ENCODE data around the gene RPS6KA3. TPM values are rescaled to one million over a fixed set of nuclear protein-coding genes. Genes with fewer than 3 reads are reported as not detected.

Gene RPS6KA3
- total RNA-seq, 1 donor from 2014 or later, result 64.5 TPM

DNA sequence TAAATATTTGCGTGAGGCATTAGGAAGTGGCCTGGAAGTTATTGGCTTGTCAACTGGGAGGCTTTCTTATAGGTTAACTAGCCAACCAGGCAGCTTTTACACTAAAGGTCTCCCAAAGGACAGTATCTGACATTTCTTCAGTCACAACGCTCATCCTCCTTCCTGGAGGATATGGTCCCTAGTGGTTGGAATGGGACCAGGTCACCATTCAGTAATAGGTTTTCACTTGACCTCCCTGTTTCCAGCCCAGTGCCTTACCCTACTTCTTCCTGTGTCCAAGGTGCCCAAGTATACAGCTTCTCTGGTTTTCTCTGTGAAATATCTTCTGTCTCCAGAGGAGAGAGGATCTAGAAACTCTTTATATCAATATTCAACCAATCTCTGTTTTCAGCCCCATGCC lies 38.5 kb downstream of the RPS6KA3 start:
- TF ChIP-seq, protein P1, sequence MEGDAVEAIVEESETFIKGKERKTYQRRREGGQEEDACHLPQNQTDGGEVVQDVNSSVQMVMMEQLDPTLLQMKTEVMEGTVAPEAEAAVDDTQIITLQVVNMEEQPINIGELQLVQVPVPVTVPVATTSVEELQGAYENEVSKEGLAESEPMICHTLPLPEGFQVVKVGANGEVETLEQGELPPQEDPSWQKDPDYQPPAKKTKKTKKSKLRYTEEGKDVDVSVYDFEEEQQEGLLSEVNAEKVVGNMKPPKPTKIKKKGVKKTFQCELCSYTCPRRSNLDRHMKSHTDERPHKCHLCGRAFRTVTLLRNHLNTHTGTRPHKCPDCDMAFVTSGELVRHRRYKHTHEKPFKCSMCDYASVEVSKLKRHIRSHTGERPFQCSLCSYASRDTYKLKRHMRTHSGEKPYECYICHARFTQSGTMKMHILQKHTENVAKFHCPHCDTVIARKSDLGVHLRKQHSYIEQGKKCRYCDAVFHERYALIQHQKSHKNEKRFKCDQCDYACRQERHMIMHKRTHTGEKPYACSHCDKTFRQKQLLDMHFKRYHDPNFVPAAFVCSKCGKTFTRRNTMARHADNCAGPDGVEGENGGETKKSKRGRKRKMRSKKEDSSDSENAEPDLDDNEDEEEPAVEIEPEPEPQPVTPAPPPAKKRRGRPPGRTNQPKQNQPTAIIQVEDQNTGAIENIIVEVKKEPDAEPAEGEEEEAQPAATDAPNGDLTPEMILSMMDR (IDR thresholded peaks at IDR 0.05), result no peak
- Histone ChIP-seq H3K36me3 (peaks cover 13% of the 10 kb centered on the region), H3K4me1 (peaks cover 5% of the 10 kb centered on the region), H3K27ac (no peak overlapping the region), H3K9me3 (no peaks in the 10 kb centered on the region), H3K27me3 (ENCODE audit: low read depth) (no peaks in the 10 kb centered on the region), H3K4me3 (no peak overlapping the region)
- ATAC-seq, result no peak
- DNase-seq, result no peak
- intact Hi-C loops (cut with DNase I), result no loop called here

DNA sequence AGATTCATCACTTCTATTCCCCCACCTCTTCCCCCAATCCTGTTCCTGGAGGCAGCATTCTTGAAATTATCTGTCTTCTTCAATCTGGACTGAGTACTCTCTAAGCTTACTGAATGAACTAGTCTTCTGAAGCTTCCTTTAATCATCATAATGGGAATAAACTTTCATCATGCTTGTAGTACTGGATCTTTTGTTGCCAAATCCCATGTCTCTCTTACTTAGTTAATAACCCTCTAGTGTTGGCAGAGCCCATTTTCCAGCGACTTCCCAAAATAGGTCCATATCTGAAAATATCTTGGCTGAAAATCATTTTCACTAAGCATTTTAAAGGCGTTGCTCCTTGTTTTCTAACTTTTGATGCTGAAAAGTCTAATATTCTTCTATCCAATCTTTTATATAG lies 39.6 kb downstream of the RPS6KA3 start:
- H3K4me3 ChIP-seq, result no peak overlapping the region
- H3K36me3 ChIP-seq, result peaks cover 10% of the 10 kb centered on the region
- H3K9me3 ChIP-seq, result no peaks in the 10 kb centered on the region
- DNase-seq (no peak), ATAC-seq (no peak)
- TF ChIP-seq, protein P1 (IDR thresholded peaks at IDR 0.05), result no peak
- no peaks in the 10 kb centered on the region for H3K27me3 ChIP-seq (ENCODE audit: low read depth)
- H3K4me1 ChIP-seq, result peaks cover 5% of the 10 kb centered on the region
- H3K27ac ChIP-seq, result no peak overlapping the region
- intact Hi-C loops (cut with DNase I), result no loop called here

DNA sequence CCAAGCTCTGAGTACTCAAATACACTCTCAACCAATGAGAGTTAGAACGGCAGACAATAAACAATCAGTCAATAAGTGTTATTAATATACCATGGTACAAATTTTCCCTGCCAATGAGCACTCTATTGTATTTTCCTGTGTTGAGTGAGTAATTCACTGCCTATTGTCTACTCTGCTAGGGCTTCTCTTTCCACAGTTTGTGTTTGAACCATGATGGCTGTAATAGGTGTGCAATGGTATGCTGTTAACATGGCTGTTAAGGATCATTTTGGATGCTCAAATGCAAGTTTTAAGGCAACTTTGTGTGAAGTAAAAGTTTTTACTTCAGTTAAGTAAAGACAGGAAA lies 41.2 kb downstream of the RPS6KA3 start:
- no peaks in the 10 kb centered on the region for H3K27me3 ChIP-seq (ENCODE audit: low read depth)
- no peaks in the 10 kb centered on the region for H3K9me3 ChIP-seq
- no peak overlapping the region for H3K4me3 ChIP-seq
- H3K36me3 ChIP-seq, result no peaks in the 10 kb centered on the region
- DNase-seq (no peak), ATAC-seq (no peak)
- no peak overlapping the region for H3K27ac ChIP-seq
- intact Hi-C loops (cut with DNase I), result no loop called here
- TF ChIP-seq, protein P1 (IDR thresholded peaks at IDR 0.05), result no peak
- peaks cover 5% of the 10 kb centered on the region for H3K4me1 ChIP-seq

DNA sequence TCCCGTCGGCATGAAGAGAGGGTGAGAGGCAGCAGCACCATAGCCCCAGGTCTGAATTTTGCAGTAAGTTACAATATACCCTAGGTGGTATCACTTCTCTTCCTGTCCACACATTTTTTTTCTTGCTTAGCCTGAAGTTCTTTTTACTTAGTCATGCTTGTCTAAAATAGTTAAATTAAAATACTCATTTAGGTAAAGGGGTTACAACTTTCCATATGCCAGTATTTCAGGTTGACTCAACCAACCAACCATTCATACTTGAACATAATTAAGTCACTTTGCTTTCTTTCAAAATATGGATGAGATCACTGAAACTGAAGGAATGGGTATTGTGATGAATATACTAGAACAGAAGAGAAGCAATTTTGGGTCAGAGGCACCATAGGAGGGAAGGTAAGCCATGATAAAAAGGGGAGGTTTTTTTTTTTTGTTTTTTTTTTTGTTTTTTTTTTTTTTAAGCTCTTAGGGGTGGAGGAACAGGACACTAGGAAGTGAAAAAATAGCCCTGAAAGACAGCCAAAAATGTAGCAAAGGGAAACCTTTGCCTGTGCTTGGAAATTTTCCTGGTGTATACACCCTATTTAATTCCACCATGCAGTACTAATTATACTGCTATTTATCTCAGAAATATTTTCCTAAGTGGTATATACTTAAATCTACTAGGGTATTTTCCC lies 41.8 kb downstream of the RPS6KA3 start:
- no peaks in the 10 kb centered on the region for H3K27me3 ChIP-seq (ENCODE audit: low read depth)
- no peaks in the 10 kb centered on the region for H3K36me3 ChIP-seq
- DNase-seq (no peak), ATAC-seq (no peak)
- H3K9me3 ChIP-seq, result no peaks in the 10 kb centered on the region
- intact Hi-C loops (cut with DNase I), result no loop called here
- TF ChIP-seq, protein P1 (IDR thresholded peaks at IDR 0.05), result no peak
- peaks cover 5% of the 10 kb centered on the region for H3K4me1 ChIP-seq
- no peak overlapping the region for H3K27ac ChIP-seq
- H3K4me3 ChIP-seq, result no peak overlapping the region

DNA sequence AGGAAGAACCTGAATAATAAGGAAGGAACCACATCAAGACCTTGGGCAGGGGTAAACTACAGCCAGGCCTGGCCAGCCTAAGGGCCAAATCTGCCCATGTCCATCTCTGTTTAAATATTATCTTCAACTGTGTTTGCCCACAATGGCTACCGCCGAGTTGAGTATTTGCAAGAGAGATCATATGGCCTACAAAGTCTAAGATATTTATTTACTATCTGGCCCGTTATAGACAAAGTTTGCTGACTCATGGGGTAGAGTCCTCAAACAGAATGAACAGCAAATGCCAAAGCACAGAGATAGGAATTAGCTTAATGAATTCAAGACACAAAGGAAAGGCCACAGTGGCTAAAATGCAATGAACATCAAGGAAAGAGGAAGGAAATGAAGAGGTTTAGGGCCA lies 44.8 kb downstream of the RPS6KA3 start:
- no peaks in the 10 kb centered on the region for H3K9me3 ChIP-seq
- intact Hi-C loops (cut with DNase I), result no loop called here
- no peaks in the 10 kb centered on the region for H3K27me3 ChIP-seq (ENCODE audit: low read depth)
- H3K27ac ChIP-seq, result no peak overlapping the region
- no peak for DNase-seq
- H3K36me3 ChIP-seq, result no peaks in the 10 kb centered on the region
- TF ChIP-seq, protein P1 (IDR thresholded peaks at IDR 0.05), result no peak
- no peak for ATAC-seq
- H3K4me1 ChIP-seq, result peaks cover 5% of the 10 kb centered on the region
- H3K4me3 ChIP-seq, result no peak overlapping the region

Data from lower lobe of right lung (tissue), 2 donors.